Measurements from ENCODE around the gene COX7A2. TPM values are rescaled to one million over a fixed set of nuclear protein-coding genes. Genes with fewer than 3 reads are reported as not detected.

The COX7A2 gene
- total RNA-seq, 2 experiments from 2014 or later = 489 to 495 TPM

- peaks cover 5% of the 10 kb centered on the region for H3K9me3 Mint-ChIP-seq
- H3K27ac Mint-ChIP-seq = no peak overlapping the region
- H3K4me1 Mint-ChIP-seq = peaks cover 53% of the 10 kb centered on the region
- no peak for DNase-seq
- H3K36me3 Mint-ChIP-seq = peaks cover 31% of the 10 kb centered on the region
- peak overlapping the region; percentile 36 for H3K4me3 Mint-ChIP-seq
- H3K27me3 Mint-ChIP-seq = no peaks in the 10 kb centered on the region
Measured at GRCh38 chr6:75279418-75279817, 35.8 kb upstream of the COX7A2 start.

- Mint-ChIP-seq H3K4me1 (peaks cover 60% of the 10 kb centered on the region), H3K27ac (peak overlapping the region; percentile 11), H3K4me3 (peak overlapping the region; percentile 1), H3K27me3 (no peaks in the 10 kb centered on the region), H3K36me3 (peaks cover 39% of the 10 kb centered on the region), H3K9me3 (peaks cover 5% of the 10 kb centered on the region)
- no peak for DNase-seq
Measured at GRCh38 chr6:75278474-75279077, 35.0 kb upstream of the COX7A2 start.

GRCh38 chr6:75275067-75275466 is 31.5 kb upstream of the COX7A2 start:
- no peak for DNase-seq
- Mint-ChIP-seq H3K27ac (peak overlapping the region; percentile 25), H3K36me3 (peaks cover 63% of the 10 kb centered on the region), H3K9me3 (peaks cover 10% of the 10 kb centered on the region), H3K4me3 (no peak overlapping the region), H3K4me1 (peaks cover 66% of the 10 kb centered on the region), H3K27me3 (no peaks in the 10 kb centered on the region)

- no peak overlapping the region for H3K4me3 Mint-ChIP-seq
- H3K4me1 Mint-ChIP-seq = peaks cover 56% of the 10 kb centered on the region
- no peak for DNase-seq
- no peaks in the 10 kb centered on the region for H3K27me3 Mint-ChIP-seq
- no peak overlapping the region for H3K27ac Mint-ChIP-seq
- peaks cover 56% of the 10 kb centered on the region for H3K36me3 Mint-ChIP-seq
- peaks cover 10% of the 10 kb centered on the region for H3K9me3 Mint-ChIP-seq
Measured at GRCh38 chr6:75273009-75273408, 29.4 kb upstream of the COX7A2 start.

GRCh38 chr6:75272145-75272840 is 28.7 kb upstream of the COX7A2 start:
- no peak for DNase-seq
- Mint-ChIP-seq H3K9me3 (peaks cover 10% of the 10 kb centered on the region), H3K4me1 (peaks cover 61% of the 10 kb centered on the region), H3K36me3 (peaks cover 56% of the 10 kb centered on the region), H3K27ac (peak overlapping the region; percentile 54), H3K27me3 (no peaks in the 10 kb centered on the region), H3K4me3 (no peak overlapping the region)

GRCh38 chr6:75268988-75269354 is 25.4 kb upstream of the COX7A2 start:
- peaks cover 39% of the 10 kb centered on the region for H3K4me1 Mint-ChIP-seq
- no peak overlapping the region for H3K27ac Mint-ChIP-seq
- peaks cover 32% of the 10 kb centered on the region for H3K36me3 Mint-ChIP-seq
- no peak overlapping the region for H3K4me3 Mint-ChIP-seq
- no peaks in the 10 kb centered on the region for H3K27me3 Mint-ChIP-seq
- no peak for DNase-seq
- H3K9me3 Mint-ChIP-seq = peaks cover 5% of the 10 kb centered on the region

- H3K4me1 Mint-ChIP-seq = peaks cover 36% of the 10 kb centered on the region
- no peak for DNase-seq
- H3K36me3 Mint-ChIP-seq = peaks cover 29% of the 10 kb centered on the region
- peak overlapping the region; percentile 3 for H3K27ac Mint-ChIP-seq
- no peak overlapping the region for H3K4me3 Mint-ChIP-seq
- no peaks in the 10 kb centered on the region for H3K27me3 Mint-ChIP-seq
- peaks cover 5% of the 10 kb centered on the region for H3K9me3 Mint-ChIP-seq
Measured at GRCh38 chr6:75268121-75268987, 24.8 kb upstream of the COX7A2 start.

- Mint-ChIP-seq H3K4me3 (no peak overlapping the region), H3K36me3 (peaks cover 24% of the 10 kb centered on the region), H3K27me3 (no peaks in the 10 kb centered on the region), H3K9me3 (peaks cover 2% of the 10 kb centered on the region), H3K27ac (no peak overlapping the region), H3K4me1 (peaks cover 31% of the 10 kb centered on the region)
- no peak for DNase-seq
Measured at GRCh38 chr6:75267461-75267860, 23.9 kb upstream of the COX7A2 start.

- H3K4me3 Mint-ChIP-seq = no peak overlapping the region
- no peak overlapping the region for H3K27ac Mint-ChIP-seq
- DNase-seq = no peak
- H3K4me1 Mint-ChIP-seq = peaks cover 28% of the 10 kb centered on the region
- peaks cover 2% of the 10 kb centered on the region for H3K9me3 Mint-ChIP-seq
- peaks cover 19% of the 10 kb centered on the region for H3K36me3 Mint-ChIP-seq
- no peaks in the 10 kb centered on the region for H3K27me3 Mint-ChIP-seq
Measured at GRCh38 chr6:75266716-75267291, 23.2 kb upstream of the COX7A2 start.

- H3K4me1 Mint-ChIP-seq = peaks cover 13% of the 10 kb centered on the region
- H3K27me3 Mint-ChIP-seq = no peaks in the 10 kb centered on the region
- H3K27ac Mint-ChIP-seq = no peak overlapping the region
- H3K9me3 Mint-ChIP-seq = no peaks in the 10 kb centered on the region
- H3K4me3 Mint-ChIP-seq = no peak overlapping the region
- no peak for DNase-seq
- peaks cover 11% of the 10 kb centered on the region for H3K36me3 Mint-ChIP-seq
Measured at GRCh38 chr6:75263401-75263750, 19.8 kb upstream of the COX7A2 start.

GRCh38 chr6:75262716-75263400 is 19.3 kb upstream of the COX7A2 start:
- no peak for DNase-seq
- peaks cover 11% of the 10 kb centered on the region for H3K36me3 Mint-ChIP-seq
- no peaks in the 10 kb centered on the region for H3K9me3 Mint-ChIP-seq
- no peak overlapping the region for H3K4me3 Mint-ChIP-seq
- H3K27me3 Mint-ChIP-seq = no peaks in the 10 kb centered on the region
- H3K27ac Mint-ChIP-seq = no peak overlapping the region
- H3K4me1 Mint-ChIP-seq = peaks cover 10% of the 10 kb centered on the region

GRCh38 chr6:75261299-75261698 is 17.7 kb upstream of the COX7A2 start:
- Mint-ChIP-seq H3K27ac (no peak overlapping the region), H3K4me1 (no peaks in the 10 kb centered on the region), H3K36me3 (peaks cover 13% of the 10 kb centered on the region)

GRCh38 chr6:75257343-75258087 is 13.9 kb upstream of the COX7A2 start:
- no peak for DNase-seq

More at GRCh38 chr6:75261299-75261698, 17.7 kb upstream of the COX7A2 start:
- H3K27me3 Mint-ChIP-seq = no peaks in the 10 kb centered on the region
- H3K4me3 Mint-ChIP-seq = no peak overlapping the region
- DNase-seq = no peak
- H3K9me3 Mint-ChIP-seq = no peaks in the 10 kb centered on the region

GRCh38 chr6:75250552-75250951 is 7.0 kb upstream of the COX7A2 start:
- Mint-ChIP-seq H3K27me3 (peaks cover 19% of the 10 kb centered on the region), H3K4me1 (no peaks in the 10 kb centered on the region), H3K4me3 (no peak overlapping the region), H3K36me3 (peaks cover 6% of the 10 kb centered on the region), H3K9me3 (no peaks in the 10 kb centered on the region), H3K27ac (no peak overlapping the region)
- DNase-seq = no peak

More at GRCh38 chr6:75257343-75258087, 13.9 kb upstream of the COX7A2 start:
- H3K27me3 Mint-ChIP-seq = no peaks in the 10 kb centered on the region
- no peaks in the 10 kb centered on the region for H3K4me1 Mint-ChIP-seq
- H3K4me3 Mint-ChIP-seq = no peak overlapping the region
- peaks cover 15% of the 10 kb centered on the region for H3K36me3 Mint-ChIP-seq
- no peak overlapping the region for H3K27ac Mint-ChIP-seq
- no peaks in the 10 kb centered on the region for H3K9me3 Mint-ChIP-seq
